A549 treated with AZD2906 at 1 μM for 4 hours (cell line): ENCODE results near the gene BARX2. TPM values are rescaled to one million over a fixed set of nuclear protein-coding genes. Genes with fewer than 3 reads are reported as not detected.

Source experiments
- total RNA-seq: library from RNA; stranded (reverse); fragments of 200-300 nt; extraction: Qiagen RNA extraction; gene quantifications from 5 replicates; pipeline ENCODE4 v1.2.3, GENCODE V29; 2022

BARX2 gene, protein sequence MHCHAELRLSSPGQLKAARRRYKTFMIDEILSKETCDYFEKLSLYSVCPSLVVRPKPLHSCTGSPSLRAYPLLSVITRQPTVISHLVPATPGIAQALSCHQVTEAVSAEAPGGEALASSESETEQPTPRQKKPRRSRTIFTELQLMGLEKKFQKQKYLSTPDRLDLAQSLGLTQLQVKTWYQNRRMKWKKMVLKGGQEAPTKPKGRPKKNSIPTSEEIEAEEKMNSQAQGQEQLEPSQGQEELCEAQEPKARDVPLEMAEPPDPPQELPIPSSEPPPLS
- total RNA-seq: 0.06 TPM in 1 of 5 replicates, not detected in the others

GRCh38 chr11:129375751-129376657 is at the start of gene BARX2:
Gene BARX2, plus strand, starts transcription at chr11:129375848. Its CDS starts 188 bp downstream, at chr11:129376036.

Other genes starting within 250 kb of the BARX2 start
- gene ARHGAP32, start 183.5 kb upstream of the BARX2 start, total RNA-seq: 2.8 to 4.6 TPM (median 4.0 TPM) in 5 replicates